GM12874 (cell line): ENCODE measurements around the gene TTLL1.

Source experiments
- TF ChIP-seq, protein P1 (sequence below): IDR thresholded peaks from 2 replicates; pipeline ENCODE4 v1.5.1; 2011; ENCODE audit warnings: low read depth, mild to moderate bottlenecking, control low read depth, low read length, moderate library complexity; ENCODE audit not compliant: insufficient read depth

TTLL1 gene

DNA sequence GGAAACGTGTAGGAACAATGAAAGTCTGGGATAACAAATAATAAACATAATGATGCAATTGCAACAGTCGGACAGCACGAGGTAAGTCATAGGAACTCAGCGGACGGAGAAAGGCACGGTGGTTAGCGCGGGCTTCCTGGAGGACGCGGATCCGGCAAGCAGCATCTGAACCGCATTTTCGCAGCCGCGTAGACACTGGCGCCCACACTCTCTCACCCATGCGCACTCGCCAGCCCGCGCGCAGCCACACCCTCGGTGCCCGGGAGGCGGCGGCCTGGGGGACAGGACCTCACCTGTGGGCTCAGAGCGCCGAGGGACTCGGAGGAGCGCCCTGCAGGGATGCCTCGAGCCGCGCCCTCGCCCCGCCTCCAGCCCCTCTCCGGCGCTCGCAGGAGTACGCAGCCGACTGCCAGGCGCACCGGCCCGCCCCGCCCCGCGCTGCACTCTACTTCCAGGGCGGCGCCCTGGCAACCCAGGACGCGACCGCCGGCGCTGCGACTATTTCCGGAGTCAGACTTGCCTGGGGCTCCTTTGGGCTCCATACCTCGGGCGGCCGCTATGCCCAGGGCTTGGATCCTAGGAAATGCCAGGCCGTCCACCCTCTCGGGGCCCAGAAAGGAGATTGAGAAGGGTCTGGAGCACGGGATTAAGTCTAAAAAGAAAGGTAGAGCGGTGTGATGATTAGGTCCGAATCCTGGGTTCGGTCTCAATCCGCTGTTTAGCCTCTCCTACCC lies at the start of gene TTLL1:
Gene TTLL1 (minus strand): TSS at position 408 of the 734 bp plus-strand sequence. CDS start 13,805 bp downstream, outside the sequence.
- TF ChIP-seq, protein P1, sequence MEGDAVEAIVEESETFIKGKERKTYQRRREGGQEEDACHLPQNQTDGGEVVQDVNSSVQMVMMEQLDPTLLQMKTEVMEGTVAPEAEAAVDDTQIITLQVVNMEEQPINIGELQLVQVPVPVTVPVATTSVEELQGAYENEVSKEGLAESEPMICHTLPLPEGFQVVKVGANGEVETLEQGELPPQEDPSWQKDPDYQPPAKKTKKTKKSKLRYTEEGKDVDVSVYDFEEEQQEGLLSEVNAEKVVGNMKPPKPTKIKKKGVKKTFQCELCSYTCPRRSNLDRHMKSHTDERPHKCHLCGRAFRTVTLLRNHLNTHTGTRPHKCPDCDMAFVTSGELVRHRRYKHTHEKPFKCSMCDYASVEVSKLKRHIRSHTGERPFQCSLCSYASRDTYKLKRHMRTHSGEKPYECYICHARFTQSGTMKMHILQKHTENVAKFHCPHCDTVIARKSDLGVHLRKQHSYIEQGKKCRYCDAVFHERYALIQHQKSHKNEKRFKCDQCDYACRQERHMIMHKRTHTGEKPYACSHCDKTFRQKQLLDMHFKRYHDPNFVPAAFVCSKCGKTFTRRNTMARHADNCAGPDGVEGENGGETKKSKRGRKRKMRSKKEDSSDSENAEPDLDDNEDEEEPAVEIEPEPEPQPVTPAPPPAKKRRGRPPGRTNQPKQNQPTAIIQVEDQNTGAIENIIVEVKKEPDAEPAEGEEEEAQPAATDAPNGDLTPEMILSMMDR, result no peak

DNA sequence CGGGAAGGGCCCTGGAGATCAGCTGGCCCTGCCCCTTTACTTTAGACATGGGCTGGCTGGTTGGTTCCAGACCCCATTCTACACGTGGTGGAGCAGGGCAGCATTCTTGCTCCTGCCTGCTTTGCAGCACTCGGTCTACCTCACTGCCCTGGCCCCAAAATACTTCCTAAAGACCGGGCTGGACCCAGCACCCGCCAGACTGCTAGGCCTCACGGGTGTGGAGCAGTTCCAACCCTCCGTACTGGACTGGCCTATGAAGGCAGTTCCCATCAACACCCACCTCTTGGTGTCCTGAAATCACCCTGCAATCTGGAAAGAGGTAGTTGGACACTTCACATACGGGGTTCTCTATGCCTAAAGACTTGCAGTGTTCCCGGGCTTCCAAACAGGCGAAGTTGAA lies 47.6 kb upstream of the TTLL1 start:
- TF ChIP-seq, protein P1, result no peak

DNA sequence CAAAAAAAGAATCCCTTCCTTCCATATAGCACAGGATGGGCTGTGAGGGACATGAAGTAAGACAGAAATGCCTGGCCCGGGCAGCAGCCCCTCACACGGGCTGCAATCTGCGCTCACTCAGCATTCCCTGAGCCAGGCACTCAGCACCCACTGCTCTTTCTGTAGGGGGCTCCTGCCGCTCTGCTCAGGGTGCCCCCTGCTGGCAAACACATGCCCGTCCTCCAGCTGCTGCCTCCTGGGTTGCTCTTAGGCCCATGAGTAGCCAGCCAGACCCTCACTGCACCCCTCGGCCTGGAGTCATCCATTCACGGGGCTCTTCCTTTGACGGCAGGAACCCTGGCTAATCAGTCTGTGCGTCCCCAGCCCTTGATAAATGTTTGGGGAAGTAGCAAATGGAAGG lies 47.1 kb upstream of the TTLL1 start:
- TF ChIP-seq, protein P1, result peak; percentile 92

DNA sequence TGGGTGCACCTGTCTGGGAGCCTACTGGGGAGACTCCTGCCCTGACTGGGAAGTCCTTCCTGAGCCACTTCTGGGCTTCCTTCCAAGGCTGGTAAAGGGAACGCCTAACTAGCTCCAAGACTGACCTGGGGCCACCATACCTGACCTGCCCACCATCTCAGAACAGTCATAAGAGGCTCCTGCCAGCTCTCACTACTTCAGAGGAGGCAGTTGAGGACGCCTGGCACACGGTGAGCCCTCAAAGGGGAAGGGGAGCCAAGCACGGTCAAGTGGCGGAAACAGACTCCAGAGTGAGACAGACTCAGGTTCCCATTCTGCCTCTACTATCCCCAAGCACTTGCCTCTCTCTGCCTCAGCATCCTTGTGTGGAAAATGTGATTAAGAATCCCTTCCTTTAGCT lies 46.4 kb upstream of the TTLL1 start:
- TF ChIP-seq, protein P1, result no peak

DNA sequence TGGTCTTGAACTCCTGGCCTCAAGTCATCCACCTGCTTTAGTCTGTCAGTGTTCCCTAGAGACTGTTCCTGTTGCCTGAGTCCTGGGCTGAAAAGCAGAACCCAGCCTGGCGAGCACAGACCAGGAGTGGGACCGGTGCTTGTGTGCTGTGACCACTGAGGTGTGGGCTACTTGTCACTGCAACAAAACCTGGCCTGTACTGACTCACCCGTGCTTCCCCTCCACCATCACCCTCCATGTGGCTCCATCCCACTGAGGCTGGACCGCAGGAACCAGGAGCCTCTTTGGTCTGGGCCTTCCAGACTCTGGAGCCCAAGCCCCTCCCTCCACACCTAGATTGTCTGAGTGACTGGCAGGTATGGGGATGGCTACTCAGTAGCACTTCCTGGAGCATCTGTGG lies 45.4 kb upstream of the TTLL1 start:
- TF ChIP-seq, protein P1, result no peak

DNA sequence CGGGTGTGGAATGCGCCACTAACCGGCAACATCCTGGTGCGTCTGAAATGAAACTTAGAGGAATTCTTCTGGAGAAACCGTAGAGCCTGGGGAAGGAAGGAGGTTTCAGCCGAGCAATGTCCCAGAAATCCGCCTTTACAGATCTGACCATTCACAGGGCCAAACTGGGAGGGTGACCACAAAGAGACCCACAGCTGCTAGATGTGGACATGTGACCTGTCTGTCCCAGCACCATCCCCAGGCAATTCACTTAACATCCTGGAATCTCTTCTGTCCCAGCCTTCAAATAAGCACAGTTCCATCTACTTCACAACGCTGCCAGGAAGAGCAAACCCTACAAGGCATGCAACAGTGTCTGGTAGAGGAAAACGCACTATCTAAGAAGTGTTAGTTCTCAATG lies 44.2 kb upstream of the TTLL1 start:
- TF ChIP-seq, protein P1, result no peak

DNA sequence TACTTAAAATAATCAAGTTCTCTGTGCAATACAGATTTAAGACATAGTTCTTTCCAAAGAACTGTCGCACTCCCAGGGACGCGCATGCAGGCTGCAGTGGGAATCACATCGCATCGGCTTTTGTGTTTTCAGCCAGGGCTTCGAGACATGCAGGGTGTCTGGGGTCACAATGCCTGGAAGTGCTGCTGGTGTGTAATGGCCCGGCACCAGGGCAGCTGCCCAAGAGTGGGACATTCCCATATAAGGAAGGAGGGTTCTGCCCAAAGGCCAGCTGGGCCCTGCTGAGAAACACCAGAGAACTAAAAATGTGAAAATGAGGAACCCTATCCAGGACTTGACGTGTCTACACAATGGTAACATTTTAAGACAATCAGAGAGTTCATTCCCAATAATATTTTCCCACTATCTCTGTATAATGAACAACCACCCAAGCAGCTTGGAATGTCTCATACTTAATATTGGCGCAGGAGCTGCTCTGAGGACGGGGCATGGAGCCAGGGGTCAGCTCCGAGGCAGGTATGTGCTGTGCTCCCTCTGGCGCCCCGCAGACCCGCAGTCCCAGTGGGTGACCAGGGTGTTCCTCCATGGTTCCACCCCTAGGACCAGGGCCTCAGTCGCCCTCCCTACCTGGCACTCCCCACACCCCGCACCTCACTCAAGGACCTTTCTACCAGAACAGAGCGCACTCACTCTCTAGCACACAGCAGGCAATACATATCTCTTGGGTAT lies 42.7 kb upstream of the TTLL1 start:
- TF ChIP-seq, protein P1, result no peak
